GM12891 (cell line): Measurements from ENCODE around the gene AK4.

Experiments
- DNase-seq: peaks from one replicate; pipeline ENCODE4 v3.0.0; 2011; ENCODE audit warnings: low spot score; ENCODE audit not compliant: insufficient read length
- FAIRE-seq: peaks from 2 replicates; lab custom pipeline; 2011; peaks lifted over from hg19 to GRCh38; lab: Jason Lieb, UNC
- PAX5 ChIP-seq: IDR thresholded peaks from 2 replicates; pipeline ENCODE4 v1.6.1; 2011; ENCODE audit warnings: low read length, moderate library complexity, mild to moderate bottlenecking; ENCODE audit not compliant: insufficient read depth, severe bottlenecking
- POLR2A ChIP-seq: IDR thresholded peaks from 2 replicates; pipeline ENCODE4 v1.6.1; 2011; ENCODE audit warnings: low read depth, low read length, control low read depth
- POLR2AphosphoS5 ChIP-seq: IDR thresholded peaks from 2 replicates; pipeline ENCODE4 v1.6.1; 2011; ENCODE audit warnings: low read depth, low read length, control low read depth
- POU2F2 ChIP-seq: IDR thresholded peaks from 2 replicates; pipeline ENCODE4 v1.6.1; 2011; ENCODE audit warnings: low read depth, mild to moderate bottlenecking, control low read depth, low read length, moderate library complexity
- SPI1 ChIP-seq: IDR thresholded peaks from 2 replicates; pipeline ENCODE4 v1.6.1; 2011; ENCODE audit warnings: low read depth, low read length, control low read depth
- TAF1 ChIP-seq: IDR thresholded peaks from 2 replicates; pipeline ENCODE4 v1.6.1; 2011; ENCODE audit warnings: low read depth, low read length, control low read depth

The AK4 gene

DNA sequence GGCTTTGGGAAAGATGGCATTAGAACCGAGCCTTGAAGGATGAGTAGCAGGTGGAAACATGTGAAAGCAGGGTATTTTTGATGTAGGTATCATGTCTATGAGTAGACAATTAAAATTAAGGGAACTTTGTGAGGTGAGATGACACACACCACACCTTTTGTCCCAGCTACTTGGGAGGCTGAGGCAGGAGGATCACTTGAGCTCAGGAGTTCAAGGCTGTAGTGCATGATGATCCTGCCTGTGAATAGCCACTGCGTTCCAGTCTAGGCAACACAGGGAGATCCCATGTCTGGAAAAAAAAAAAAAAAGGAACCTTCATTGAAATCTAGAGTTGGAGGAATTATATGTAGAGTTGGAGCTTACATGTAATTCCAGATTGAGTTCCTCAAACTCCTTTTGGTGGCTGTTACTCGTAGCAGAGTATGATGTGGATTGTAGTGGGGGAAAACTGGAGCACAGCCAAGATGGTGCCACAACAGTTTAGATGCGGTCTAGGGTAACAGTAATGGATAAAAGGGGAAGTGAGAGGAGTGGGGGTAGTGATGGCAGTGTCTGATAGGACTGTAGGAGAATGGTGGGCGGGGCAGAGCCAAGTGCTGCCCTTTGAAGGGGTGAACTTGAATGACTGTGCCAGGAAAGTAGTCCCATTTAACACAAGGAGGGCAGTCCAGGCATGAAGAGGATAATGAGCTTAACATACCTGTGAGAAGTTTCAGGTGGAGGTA lies 17.4 kb downstream of the AK4 start:
- no peak for DNase-seq

GRCh38 chr1:65166572-65167305 lies 18.7 kb downstream of the AK4 start:
- FAIRE-seq (no peak), DNase-seq (no peak)
- TF ChIP-seq TAF1 (no peak), SPI1 (no peak), PAX5 (no peak), POU2F2 (no peak), POLR2A (no peak), POLR2AphosphoS5 (no peak)

More for the DNA sequence above, 17.4 kb downstream of the AK4 start:
- no peak for TF ChIP-seq TAF1
- TF ChIP-seq SPI1, result peak; percentile 100
- FAIRE-seq, result peak; percentile 91

- TF ChIP-seq POU2F2 (no peak), PAX5 (no peak), TAF1 (no peak), SPI1 (no peak), POLR2A (no peak), POLR2AphosphoS5 (no peak)
- FAIRE-seq, result no peak
- no peak for DNase-seq
Observed at GRCh38 chr1:65167586-65168242, 19.7 kb downstream of the AK4 start.

GRCh38 chr1:65168867-65169266 lies 20.9 kb downstream of the AK4 start:
- DNase-seq (no peak), FAIRE-seq (peak; percentile 28)
- TF ChIP-seq POLR2AphosphoS5 (no peak), SPI1 (no peak), PAX5 (no peak), POLR2A (no peak), POU2F2 (no peak), TAF1 (no peak)

DNA sequence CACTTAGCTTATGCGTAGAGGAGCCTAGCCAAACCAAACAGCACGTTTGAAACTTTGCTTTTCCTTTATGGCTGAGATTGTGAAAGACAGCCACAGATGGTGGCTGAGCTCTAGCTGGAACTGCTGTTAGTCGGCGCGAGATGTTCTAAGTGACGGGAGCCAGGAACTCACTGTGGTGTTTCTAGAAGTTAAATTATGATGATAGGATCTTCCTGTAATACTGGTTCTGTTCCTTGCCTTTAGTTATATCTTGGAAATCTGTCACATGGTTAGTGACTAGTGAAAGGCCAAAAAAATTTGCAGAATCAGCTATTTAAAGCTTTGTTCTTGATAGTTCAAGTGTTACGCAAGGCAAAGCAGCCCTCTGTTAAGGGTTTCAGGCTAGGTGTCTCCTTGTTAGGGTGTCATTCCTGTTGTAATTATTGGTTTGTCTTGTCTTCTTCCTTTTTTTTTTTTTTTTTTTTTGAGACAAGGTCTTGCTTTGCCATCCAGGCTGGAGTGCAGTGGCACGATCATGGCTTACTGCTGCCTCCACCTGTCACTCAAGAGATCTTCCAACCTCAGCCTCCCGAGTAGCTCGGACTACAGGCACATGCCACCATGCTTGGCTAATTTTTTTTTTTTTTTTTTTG lies 22.6 kb downstream of the AK4 start:
- FAIRE-seq, result no peak
- TF ChIP-seq TAF1 (no peak), POU2F2 (no peak), SPI1 (no peak), POLR2AphosphoS5 (no peak)
- DNase-seq, result no peak

DNA sequence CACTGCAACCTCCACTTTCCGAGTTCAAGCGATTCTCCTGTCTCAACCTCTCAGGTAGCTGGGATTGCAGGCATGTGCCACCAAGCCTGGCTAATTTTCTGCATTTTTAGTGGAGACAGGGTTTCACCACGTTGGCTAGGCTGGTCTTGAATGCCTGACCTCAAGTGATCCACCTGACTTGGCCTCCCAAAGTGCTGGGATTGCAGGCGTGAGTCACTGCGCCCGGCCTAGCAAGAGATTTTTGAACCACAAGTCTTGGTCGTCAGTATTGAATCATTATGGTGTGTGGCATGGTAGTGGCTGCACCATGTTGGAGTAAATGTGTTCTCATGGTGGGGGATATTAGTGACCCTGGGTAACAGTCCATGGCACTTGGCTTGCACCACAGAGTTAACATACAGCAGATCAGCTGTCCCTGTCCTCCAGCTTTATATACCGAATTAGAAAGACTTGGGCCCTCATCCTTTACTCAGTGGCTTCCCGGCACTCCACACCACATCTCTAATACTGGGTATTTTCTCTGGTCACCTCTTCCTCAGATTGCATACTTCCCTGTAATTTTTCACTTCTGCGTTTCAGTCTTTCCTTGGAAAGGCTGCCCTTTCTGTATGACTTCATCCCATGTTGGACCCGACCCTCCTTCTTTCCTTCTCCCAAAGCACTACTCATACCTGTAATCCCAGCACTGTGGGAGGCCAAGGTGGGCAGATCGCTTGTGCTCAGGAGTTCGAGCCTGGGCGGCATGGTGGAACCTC lies 25.1 kb downstream of the AK4 start:
- FAIRE-seq, result peak; percentile 51
- DNase-seq, result no peak
- TF ChIP-seq POLR2A (no peak), SPI1 (no peak), POLR2AphosphoS5 (no peak), PAX5 (no peak), POU2F2 (no peak), TAF1 (no peak)

DNA sequence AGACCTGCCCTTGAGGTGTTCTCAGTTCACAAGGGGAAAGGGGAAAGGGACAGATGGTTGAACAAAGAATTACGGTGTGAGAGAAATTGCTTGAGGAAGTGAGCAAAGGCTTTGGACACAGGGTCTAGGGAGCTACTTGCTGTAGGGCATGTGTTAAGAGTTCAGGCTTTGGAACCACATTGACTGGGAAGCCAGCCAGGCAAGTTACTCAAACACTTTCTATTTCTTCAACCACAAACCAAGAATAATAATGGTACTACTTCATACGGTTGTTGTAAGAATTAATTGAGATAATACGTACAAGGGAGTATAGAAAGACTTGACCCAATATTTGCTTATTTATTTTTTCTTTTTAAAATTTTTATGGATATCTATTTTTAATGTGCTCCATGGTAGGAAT lies 26.6 kb downstream of the AK4 start:
- DNase-seq, result peak; percentile 32
- TF ChIP-seq TAF1, result no peak
- no peak for TF ChIP-seq POU2F2
- TF ChIP-seq SPI1, result peak; percentile 88
- no peak for TF ChIP-seq POLR2AphosphoS5
- no peak for TF ChIP-seq POLR2A
- TF ChIP-seq PAX5, result no peak
- FAIRE-seq, result peak; percentile 41

GRCh38 chr1:65175171-65176055 lies 27.4 kb downstream of the AK4 start:
- FAIRE-seq, result no peak
- no peak for DNase-seq
- TF ChIP-seq POU2F2, result no peak
- TF ChIP-seq POLR2AphosphoS5, result no peak
- TF ChIP-seq PAX5, result no peak
- no peak for TF ChIP-seq SPI1
- TF ChIP-seq TAF1, result no peak
- TF ChIP-seq POLR2A, result no peak
